ENCODE results near the gene POLD2. TPM values are rescaled to one million over a fixed set of nuclear protein-coding genes. Genes with fewer than 3 reads are reported as not detected.

POLD2 gene
- total and polyA plus RNA-seq, 2 donors (not counting 1 experiment from before 2014, with no cell fraction given) = 69.8 to 76.5 TPM

- Histone ChIP-seq H3K27ac (ENCODE audit: insufficient read depth, low read length) (no peak overlapping the region), H2AFZ (ENCODE audit: low read length) (no peak overlapping the region), H3K27me3 (ENCODE audit: control insufficient read depth, insufficient read depth, low read length) (peaks cover 5% of the 10 kb centered on the region), H3K4me1 (ENCODE audit: control insufficient read depth, extremely low read depth, insufficient read depth, low read length) (peaks cover 3% of the 10 kb centered on the region), H3K4me2 (ENCODE audit: extremely low read depth, insufficient read depth, low read length) (no peak overlapping the region), H3K9me3 (ENCODE audit: control insufficient read depth, insufficient read depth, low read depth, low read length) (no peaks in the 10 kb centered on the region), H3K36me3 (ENCODE audit: control insufficient read depth, insufficient read depth, low read length) (no peaks in the 10 kb centered on the region), H4K20me1 (ENCODE audit: control insufficient read depth, extremely low read depth, insufficient read depth, low read length) (no peaks in the 10 kb centered on the region), H3K4me3 (replicated peaks in 1 of 4; ENCODE audit: control extremely low read depth in 1 of 4, insufficient read depth in 1 of 4, low read depth in 3 of 4, low read length in 4 of 4) (no peak overlapping the region), H3K79me2 (ENCODE audit: control insufficient read depth, insufficient read depth, low read length) (no peaks in the 10 kb centered on the region), H3K9ac (ENCODE audit: insufficient read depth, low read length) (no peak overlapping the region)
- DNase-seq (ENCODE audit: low read depth in 2 of 2) = no peak
- no peak for TF ChIP-seq CTCF (conservative IDR thresholded peaks at IDR 0.05 in 1 of 2, IDR thresholded peaks at IDR 0.05 in 1 of 2; ENCODE audit: low read depth in 1 of 2, low read length in 2 of 2)
- no peak for TF ChIP-seq EZH2 (IDR thresholded peaks at IDR 0.05; ENCODE audit: low read length, missing control alignments)
Observed at GRCh38 chr7:44167920-44168319, 44.6 kb upstream of the POLD2 start.

GRCh38 chr7:44163591-44163990 is 40.2 kb upstream of the POLD2 start:
- DNase-seq (ENCODE audit: low read depth in 2 of 2) = peak; percentile 72 to 96
- H3K79me2 ChIP-seq (ENCODE audit: control insufficient read depth, insufficient read depth, low read length) = no peaks in the 10 kb centered on the region
- H3K9me3 ChIP-seq (ENCODE audit: control insufficient read depth, insufficient read depth, low read depth, low read length) = no peaks in the 10 kb centered on the region
- H3K4me2 ChIP-seq (ENCODE audit: extremely low read depth, insufficient read depth, low read length) = peak overlapping the region; percentile 19
- H3K9ac ChIP-seq (ENCODE audit: insufficient read depth, low read length) = no peak overlapping the region
- no peaks in the 10 kb centered on the region for H4K20me1 ChIP-seq (ENCODE audit: control insufficient read depth, extremely low read depth, insufficient read depth, low read length)
- no peak overlapping the region for H3K27ac ChIP-seq (ENCODE audit: insufficient read depth, low read length)
- peaks cover 3% of the 10 kb centered on the region for H3K4me1 ChIP-seq (ENCODE audit: control insufficient read depth, extremely low read depth, insufficient read depth, low read length)
- H3K36me3 ChIP-seq (ENCODE audit: control insufficient read depth, insufficient read depth, low read length) = no peaks in the 10 kb centered on the region
- peaks cover 5% of the 10 kb centered on the region for H3K27me3 ChIP-seq (ENCODE audit: control insufficient read depth, insufficient read depth, low read length)
- no peak overlapping the region for H2AFZ ChIP-seq (ENCODE audit: low read length)
- no peak for TF ChIP-seq EZH2 (IDR thresholded peaks at IDR 0.05; ENCODE audit: low read length, missing control alignments)
- TF ChIP-seq CTCF (conservative IDR thresholded peaks at IDR 0.05 in 1 of 2, IDR thresholded peaks at IDR 0.05 in 1 of 2; ENCODE audit: low read depth in 1 of 2, low read length in 2 of 2) = no peak
- no peak overlapping the region for H3K4me3 ChIP-seq (replicated peaks in 1 of 4; ENCODE audit: control extremely low read depth in 1 of 4, insufficient read depth in 1 of 4, low read depth in 3 of 4, low read length in 4 of 4)

- H3K36me3 ChIP-seq (ENCODE audit: control insufficient read depth, insufficient read depth, low read length) = no peaks in the 10 kb centered on the region
- H3K79me2 ChIP-seq (ENCODE audit: control insufficient read depth, insufficient read depth, low read length) = no peaks in the 10 kb centered on the region
- H2AFZ ChIP-seq (ENCODE audit: low read length) = no peak overlapping the region
- no peak overlapping the region for H3K4me2 ChIP-seq (ENCODE audit: extremely low read depth, insufficient read depth, low read length)
- peaks cover 3% of the 10 kb centered on the region for H3K4me1 ChIP-seq (ENCODE audit: control insufficient read depth, extremely low read depth, insufficient read depth, low read length)
- H3K9ac ChIP-seq (ENCODE audit: insufficient read depth, low read length) = no peak overlapping the region
- TF ChIP-seq EZH2 (IDR thresholded peaks at IDR 0.05; ENCODE audit: low read length, missing control alignments) (no peak), CTCF (conservative IDR thresholded peaks at IDR 0.05 in 1 of 2, IDR thresholded peaks at IDR 0.05 in 1 of 2; ENCODE audit: low read depth in 1 of 2, low read length in 2 of 2) (no peak)
- H3K27me3 ChIP-seq (ENCODE audit: control insufficient read depth, insufficient read depth, low read length) = peaks cover 5% of the 10 kb centered on the region
- no peak overlapping the region for H3K4me3 ChIP-seq (replicated peaks in 1 of 4; ENCODE audit: control extremely low read depth in 1 of 4, insufficient read depth in 1 of 4, low read depth in 3 of 4, low read length in 4 of 4)
- no peak for DNase-seq (ENCODE audit: low read depth in 2 of 2)
- no peaks in the 10 kb centered on the region for H3K9me3 ChIP-seq (ENCODE audit: control insufficient read depth, insufficient read depth, low read depth, low read length)
- H4K20me1 ChIP-seq (ENCODE audit: control insufficient read depth, extremely low read depth, insufficient read depth, low read length) = no peaks in the 10 kb centered on the region
- no peak overlapping the region for H3K27ac ChIP-seq (ENCODE audit: insufficient read depth, low read length)
Observed at GRCh38 chr7:44162785-44163395, 39.5 kb upstream of the POLD2 start.
